Glutamatergic neuron (in vitro differentiated cells): ENCODE results near the gene SPATS2L. TPM values are rescaled to one million over a fixed set of nuclear protein-coding genes. Genes with fewer than 3 reads are reported as not detected.

Source experiments
- DNase-seq: peaks from one replicate; pipeline ENCODE4 v3.0.0; 2022
- H3K27ac Mint-ChIP-seq: one replicate; pipeline ENCODE4 v1.8.0; 2020; ENCODE audit warnings: mild to moderate bottlenecking, mixed read lengths, inconsistent platforms; ENCODE audit not compliant: unreplicated experiment
- H3K27me3 Mint-ChIP-seq: one replicate; pipeline ENCODE4 v1.8.0; 2020; ENCODE audit warnings: mild to moderate bottlenecking, moderate library complexity, mixed read lengths, inconsistent platforms; ENCODE audit not compliant: unreplicated experiment
- H3K36me3 Mint-ChIP-seq: one replicate; pipeline ENCODE4 v1.8.0; 2020; ENCODE audit warnings: mild to moderate bottlenecking, mixed read lengths, inconsistent platforms; ENCODE audit not compliant: unreplicated experiment
- H3K4me1 Mint-ChIP-seq: one replicate; pipeline ENCODE4 v1.8.0; 2020; ENCODE audit warnings: mild to moderate bottlenecking, low read depth, mixed read lengths, inconsistent platforms; ENCODE audit not compliant: unreplicated experiment
- H3K4me3 Mint-ChIP-seq: one replicate; pipeline ENCODE4 v1.8.0; 2020; ENCODE audit warnings: mild to moderate bottlenecking, mixed read lengths, inconsistent platforms; ENCODE audit not compliant: unreplicated experiment
- H3K9me3 Mint-ChIP-seq: one replicate; pipeline ENCODE4 v1.8.0; 2020; ENCODE audit warnings: mild to moderate bottlenecking, moderate library complexity, mixed read lengths, inconsistent platforms; ENCODE audit not compliant: unreplicated experiment
- total RNA-seq: library from RNA; stranded (reverse); fragmentation: NEBNext Ultra II Directional; extraction: Animal tissue kit (Norgen Biotek cat#: 25700); gene quantifications from one replicate; pipeline ENCODE4 v1.2.1, GENCODE V29; 2021; ENCODE audit not compliant: unreplicated experiment
- TF ChIP-seq, protein P1 (sequence below): fragments of 200-600 bp; sonication (generic); IDR thresholded peaks from one replicate; pipeline ENCODE4 v1.5.0; 2021; ENCODE audit not compliant: partially characterized antibody, unreplicated experiment

The SPATS2L gene
- total RNA-seq, 1 donor from 2014 or later = 45.5 TPM

DNA sequence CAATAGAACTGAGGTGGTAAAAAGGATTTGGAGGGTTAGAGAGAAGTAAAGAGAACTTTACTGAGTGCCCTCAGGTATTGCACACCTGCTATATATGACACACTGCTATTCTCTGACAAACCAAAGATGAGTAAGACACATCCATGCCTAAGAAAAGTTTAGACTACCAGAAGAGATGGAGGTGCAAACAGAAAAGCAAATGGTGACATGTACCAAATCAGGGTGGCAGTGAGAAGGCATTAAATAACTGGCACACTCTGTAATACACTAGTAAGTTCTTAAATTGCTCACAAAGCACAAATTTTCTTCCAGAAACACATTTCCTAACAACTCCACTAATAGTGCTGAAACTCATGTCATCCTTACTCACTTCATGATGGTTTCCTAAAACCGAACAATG is 114.8 kb downstream of the SPATS2L start:
- no peaks in the 10 kb centered on the region for H3K36me3 Mint-ChIP-seq

DNA sequence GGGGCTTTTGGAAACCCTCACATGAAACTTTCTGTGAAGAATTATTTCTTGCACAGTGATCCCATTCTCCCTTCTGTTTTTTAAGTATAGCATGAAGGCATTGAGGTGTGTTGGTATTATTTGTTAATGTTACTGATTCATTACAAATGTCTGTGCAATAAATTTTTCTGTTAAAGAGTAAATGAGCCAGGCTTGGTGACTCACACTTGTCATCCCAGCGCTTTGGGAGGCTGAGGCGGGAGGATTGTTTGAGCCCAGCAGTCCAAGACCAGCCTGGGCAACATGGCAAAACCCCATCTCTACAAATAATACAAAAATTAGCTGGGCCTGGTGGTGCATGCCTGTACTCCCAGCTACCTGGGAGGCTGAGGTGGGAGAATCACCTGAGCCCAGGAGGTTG is 115.6 kb downstream of the SPATS2L start:
- Mint-ChIP-seq H3K4me3 (no peak overlapping the region), H3K9me3 (no peaks in the 10 kb centered on the region)

More for the DNA sequence above, 114.8 kb downstream of the SPATS2L start:
- no peak for DNase-seq
- no peaks in the 10 kb centered on the region for H3K9me3 Mint-ChIP-seq
- no peaks in the 10 kb centered on the region for H3K27me3 Mint-ChIP-seq
- no peak overlapping the region for H3K27ac Mint-ChIP-seq
- TF ChIP-seq, protein P1, sequence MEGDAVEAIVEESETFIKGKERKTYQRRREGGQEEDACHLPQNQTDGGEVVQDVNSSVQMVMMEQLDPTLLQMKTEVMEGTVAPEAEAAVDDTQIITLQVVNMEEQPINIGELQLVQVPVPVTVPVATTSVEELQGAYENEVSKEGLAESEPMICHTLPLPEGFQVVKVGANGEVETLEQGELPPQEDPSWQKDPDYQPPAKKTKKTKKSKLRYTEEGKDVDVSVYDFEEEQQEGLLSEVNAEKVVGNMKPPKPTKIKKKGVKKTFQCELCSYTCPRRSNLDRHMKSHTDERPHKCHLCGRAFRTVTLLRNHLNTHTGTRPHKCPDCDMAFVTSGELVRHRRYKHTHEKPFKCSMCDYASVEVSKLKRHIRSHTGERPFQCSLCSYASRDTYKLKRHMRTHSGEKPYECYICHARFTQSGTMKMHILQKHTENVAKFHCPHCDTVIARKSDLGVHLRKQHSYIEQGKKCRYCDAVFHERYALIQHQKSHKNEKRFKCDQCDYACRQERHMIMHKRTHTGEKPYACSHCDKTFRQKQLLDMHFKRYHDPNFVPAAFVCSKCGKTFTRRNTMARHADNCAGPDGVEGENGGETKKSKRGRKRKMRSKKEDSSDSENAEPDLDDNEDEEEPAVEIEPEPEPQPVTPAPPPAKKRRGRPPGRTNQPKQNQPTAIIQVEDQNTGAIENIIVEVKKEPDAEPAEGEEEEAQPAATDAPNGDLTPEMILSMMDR = no peak
- H3K4me3 Mint-ChIP-seq = no peak overlapping the region
- peaks cover 5% of the 10 kb centered on the region for H3K4me1 Mint-ChIP-seq

DNA sequence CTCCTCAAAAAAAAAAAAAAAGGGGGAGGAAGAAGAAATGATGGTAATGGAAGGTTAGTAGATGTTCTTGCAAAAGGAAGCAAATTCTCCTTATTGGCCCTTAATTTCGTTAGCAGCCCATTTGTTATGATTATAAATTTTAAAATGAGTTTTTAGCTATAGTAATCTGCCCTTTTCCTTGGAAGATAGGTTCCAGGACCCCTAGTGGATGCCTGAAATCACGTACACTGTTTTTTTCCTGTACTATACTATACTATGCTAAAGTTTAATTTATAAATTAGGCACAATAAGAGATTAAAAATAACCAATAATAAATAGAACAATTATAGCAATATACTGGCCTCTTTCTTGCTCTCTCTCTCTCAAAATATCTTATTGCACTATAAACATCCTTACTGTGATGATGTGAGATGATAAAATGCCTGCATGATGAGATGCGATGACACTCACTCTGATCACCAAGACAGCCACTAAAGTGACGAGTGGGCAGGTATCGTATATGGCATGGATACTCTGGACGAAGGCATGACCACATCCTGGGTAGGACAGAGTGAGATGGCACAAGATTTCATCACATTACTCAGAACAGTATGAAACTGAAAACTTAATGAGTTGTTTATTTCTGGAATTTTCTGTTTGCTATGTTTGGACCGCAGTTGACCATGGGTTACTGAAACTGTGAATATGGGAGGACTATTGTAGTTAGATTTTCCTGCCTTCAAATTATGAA is 116.2 kb downstream of the SPATS2L start:
- peaks cover 2% of the 10 kb centered on the region for H3K4me1 Mint-ChIP-seq

More for the DNA sequence above, 115.6 kb downstream of the SPATS2L start:
- TF ChIP-seq, protein P1 = no peak
- H3K27ac Mint-ChIP-seq = no peak overlapping the region
- no peaks in the 10 kb centered on the region for H3K27me3 Mint-ChIP-seq
- DNase-seq = no peak
- no peaks in the 10 kb centered on the region for H3K36me3 Mint-ChIP-seq
- H3K4me1 Mint-ChIP-seq = peaks cover 2% of the 10 kb centered on the region

DNA sequence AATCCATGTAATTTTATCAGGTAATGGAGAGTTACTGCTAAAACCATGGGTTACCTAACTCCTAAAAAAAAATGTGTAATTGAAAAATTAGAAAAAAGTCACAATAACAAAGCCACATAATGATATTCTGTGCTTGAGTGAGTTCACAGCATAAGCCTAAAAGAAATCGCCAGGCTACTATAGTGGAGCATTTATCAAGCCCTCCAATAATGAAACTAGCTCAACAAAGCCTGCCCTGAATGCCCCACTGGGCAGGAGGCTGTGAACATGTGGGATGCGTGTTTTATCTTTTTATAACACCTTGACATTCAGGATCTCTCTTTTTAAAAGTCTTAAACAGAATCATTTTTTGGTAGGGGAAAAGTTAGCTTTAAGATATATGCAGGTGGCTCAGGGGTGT is 117.0 kb downstream of the SPATS2L start:
- TF ChIP-seq, protein P1 = no peak
- H3K27me3 Mint-ChIP-seq = no peaks in the 10 kb centered on the region
- no peak for DNase-seq
- no peak overlapping the region for H3K4me3 Mint-ChIP-seq
- no peaks in the 10 kb centered on the region for H3K9me3 Mint-ChIP-seq
- H3K27ac Mint-ChIP-seq = no peak overlapping the region
- no peaks in the 10 kb centered on the region for H3K4me1 Mint-ChIP-seq
- H3K36me3 Mint-ChIP-seq = no peaks in the 10 kb centered on the region

More for the DNA sequence above, 116.2 kb downstream of the SPATS2L start:
- TF ChIP-seq, protein P1 = no peak
- DNase-seq = no peak
- Mint-ChIP-seq H3K36me3 (no peaks in the 10 kb centered on the region), H3K4me3 (no peak overlapping the region), H3K27me3 (no peaks in the 10 kb centered on the region), H3K27ac (no peak overlapping the region), H3K9me3 (no peaks in the 10 kb centered on the region)

DNA sequence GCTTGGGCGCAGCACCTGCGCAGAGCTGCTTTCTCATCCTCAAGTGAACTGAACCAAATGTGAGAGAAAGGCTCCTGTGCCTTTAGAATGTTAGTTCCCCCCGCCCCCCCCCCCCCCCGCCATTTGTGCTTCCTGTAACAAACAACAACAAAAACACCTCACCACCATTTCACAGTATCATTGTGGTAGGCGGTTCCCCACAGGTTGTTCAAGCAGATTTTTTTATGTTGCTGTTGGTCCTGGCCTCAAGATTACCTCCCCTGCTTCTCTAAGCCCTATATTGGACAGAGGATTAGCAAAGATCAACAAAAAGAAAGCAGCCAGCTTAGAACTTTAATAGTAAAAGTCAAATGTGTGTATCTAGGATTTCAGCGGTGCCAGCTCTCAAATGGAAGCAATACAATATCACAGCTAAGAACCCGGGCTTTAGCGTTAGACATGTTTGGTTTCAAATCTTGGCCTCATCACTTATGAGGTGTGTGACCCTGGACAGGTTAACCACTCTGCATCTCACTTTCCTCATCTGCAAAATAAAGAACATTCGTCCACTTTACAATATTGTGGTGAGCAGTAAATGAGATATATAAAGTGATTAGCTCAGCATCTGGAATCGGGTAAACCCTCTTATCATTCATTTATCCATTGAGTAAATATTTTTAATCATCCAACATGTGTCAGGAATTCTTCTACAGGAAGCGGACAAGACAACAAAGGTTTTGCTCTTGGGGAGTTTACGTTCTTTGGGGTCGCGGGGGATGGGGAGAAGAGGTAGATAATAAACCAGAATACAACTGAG is 118.7 kb downstream of the SPATS2L start:
- H3K27ac Mint-ChIP-seq = no peak overlapping the region
- H3K9me3 Mint-ChIP-seq = no peaks in the 10 kb centered on the region
- no peaks in the 10 kb centered on the region for H3K4me1 Mint-ChIP-seq
- TF ChIP-seq, protein P1 = no peak
- no peak overlapping the region for H3K4me3 Mint-ChIP-seq
- H3K27me3 Mint-ChIP-seq = no peaks in the 10 kb centered on the region
- DNase-seq = no peak
- H3K36me3 Mint-ChIP-seq = no peaks in the 10 kb centered on the region
